Measurements from ENCODE around the gene ETV3. TPM values are rescaled to one million over a fixed set of nuclear protein-coding genes. Genes with fewer than 3 reads are reported as not detected.

ETV3 gene
- total RNA-seq, 1 donor from 2014 or later, result 19.5 TPM

DNA sequence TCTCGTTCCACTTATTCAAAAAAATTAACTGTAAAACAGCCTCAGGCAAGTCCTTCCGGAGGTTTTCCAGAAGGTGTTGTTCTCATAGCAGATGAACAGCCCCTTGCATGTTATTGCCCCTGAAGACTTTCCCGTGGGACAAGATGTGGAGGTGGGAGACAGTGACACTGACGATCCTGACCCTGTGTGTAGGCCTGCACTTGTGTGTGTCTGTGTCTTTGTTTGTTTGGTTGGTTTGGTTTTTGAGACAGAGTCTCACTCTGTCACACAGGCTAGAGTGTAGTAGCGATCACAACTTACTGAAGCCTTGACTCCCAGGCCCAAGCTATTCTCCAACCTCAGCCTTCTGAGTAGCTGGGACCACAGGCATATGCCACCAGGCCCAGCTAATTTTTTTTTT, 51.2 kb downstream of the ETV3 start:
- TF ChIP-seq EZH2 (IDR thresholded peaks at IDR 0.05), result no peak
- TF ChIP-seq, protein P1, sequence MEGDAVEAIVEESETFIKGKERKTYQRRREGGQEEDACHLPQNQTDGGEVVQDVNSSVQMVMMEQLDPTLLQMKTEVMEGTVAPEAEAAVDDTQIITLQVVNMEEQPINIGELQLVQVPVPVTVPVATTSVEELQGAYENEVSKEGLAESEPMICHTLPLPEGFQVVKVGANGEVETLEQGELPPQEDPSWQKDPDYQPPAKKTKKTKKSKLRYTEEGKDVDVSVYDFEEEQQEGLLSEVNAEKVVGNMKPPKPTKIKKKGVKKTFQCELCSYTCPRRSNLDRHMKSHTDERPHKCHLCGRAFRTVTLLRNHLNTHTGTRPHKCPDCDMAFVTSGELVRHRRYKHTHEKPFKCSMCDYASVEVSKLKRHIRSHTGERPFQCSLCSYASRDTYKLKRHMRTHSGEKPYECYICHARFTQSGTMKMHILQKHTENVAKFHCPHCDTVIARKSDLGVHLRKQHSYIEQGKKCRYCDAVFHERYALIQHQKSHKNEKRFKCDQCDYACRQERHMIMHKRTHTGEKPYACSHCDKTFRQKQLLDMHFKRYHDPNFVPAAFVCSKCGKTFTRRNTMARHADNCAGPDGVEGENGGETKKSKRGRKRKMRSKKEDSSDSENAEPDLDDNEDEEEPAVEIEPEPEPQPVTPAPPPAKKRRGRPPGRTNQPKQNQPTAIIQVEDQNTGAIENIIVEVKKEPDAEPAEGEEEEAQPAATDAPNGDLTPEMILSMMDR (IDR thresholded peaks at IDR 0.05), result no peak
- TF ChIP-seq EZH2phosphoT487 (IDR thresholded peaks at IDR 0.05), result no peak
- Mint-ChIP-seq H3K36me3 (no peaks in the 10 kb centered on the region), H3K4me3 (no peak overlapping the region), H3K4me1 (peaks cover 7% of the 10 kb centered on the region), H3K27ac (no peak overlapping the region), H3K9me3 (no peaks in the 10 kb centered on the region), H3K27me3 (ENCODE audit: insufficient read depth, low read depth) (peaks cover 4% of the 10 kb centered on the region)
- H3K79me2 ChIP-seq (ENCODE audit: low read depth), result no peaks in the 10 kb centered on the region
- no peak overlapping the region for H3K27ac ChIP-seq
- peaks cover under 1% of the 10 kb centered on the region for H3F3A ChIP-seq (ENCODE audit: low read depth)
- no peak for DNase-seq (ENCODE audit: low spot score)
- no peaks in the 10 kb centered on the region for H4K20me1 ChIP-seq (ENCODE audit: low read depth)
- no peaks in the 10 kb centered on the region for H3K27me3 ChIP-seq
- H3K4me2 ChIP-seq, result no peak overlapping the region
- no peaks in the 10 kb centered on the region for H3K9me3 ChIP-seq (ENCODE audit: low read depth)
- no peak overlapping the region for H3K9ac ChIP-seq
- H3K36me3 ChIP-seq, result no peaks in the 10 kb centered on the region
- peaks cover 5% of the 10 kb centered on the region for H3K4me1 ChIP-seq
- H2AFZ ChIP-seq (replicated peaks), result no peak overlapping the region
- no peak overlapping the region for H3K4me3 ChIP-seq

DNA sequence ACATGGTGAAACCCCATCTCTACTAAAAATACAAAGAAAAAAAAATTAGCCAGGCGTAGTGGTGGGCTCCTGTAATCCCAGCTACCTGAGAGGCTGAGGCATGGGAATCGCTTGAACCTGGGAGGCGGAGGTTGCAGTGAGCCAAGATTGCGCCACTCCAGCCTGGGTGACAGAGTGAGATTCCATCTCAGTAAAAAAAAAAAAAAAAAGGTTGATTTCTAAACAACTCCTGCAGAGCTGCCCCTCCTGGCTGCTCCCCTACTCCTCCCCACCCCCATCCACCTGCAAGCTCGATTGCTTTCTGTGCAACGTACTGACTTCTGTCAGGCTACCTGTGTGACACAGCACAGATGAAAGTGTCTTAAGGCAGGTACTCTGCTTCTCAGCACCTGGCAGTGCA, 51.9 kb downstream of the ETV3 start:
- Histone ChIP-seq H3K9me3 (ENCODE audit: low read depth) (no peaks in the 10 kb centered on the region), H3K4me2 (no peak overlapping the region), H2AFZ (replicated peaks) (no peak overlapping the region), H3K4me3 (no peak overlapping the region), H3F3A (ENCODE audit: low read depth) (peaks cover 8% of the 10 kb centered on the region), H3K4me1 (peaks cover 12% of the 10 kb centered on the region), H3K36me3 (no peaks in the 10 kb centered on the region), H3K79me2 (ENCODE audit: low read depth) (no peaks in the 10 kb centered on the region), H3K27me3 (no peaks in the 10 kb centered on the region), H3K9ac (no peak overlapping the region), H4K20me1 (ENCODE audit: low read depth) (no peaks in the 10 kb centered on the region), H3K27ac (no peak overlapping the region)
- Mint-ChIP-seq H3K36me3 (no peaks in the 10 kb centered on the region), H3K9me3 (no peaks in the 10 kb centered on the region), H3K4me3 (no peak overlapping the region), H3K4me1 (peaks cover 10% of the 10 kb centered on the region), H3K27ac (no peak overlapping the region), H3K27me3 (ENCODE audit: insufficient read depth, low read depth) (no peaks in the 10 kb centered on the region)
- DNase-seq (ENCODE audit: low spot score), result no peak
- no peak for TF ChIP-seq EZH2 (IDR thresholded peaks at IDR 0.05)
- TF ChIP-seq, protein P1 (IDR thresholded peaks at IDR 0.05), result no peak
- TF ChIP-seq EZH2phosphoT487 (IDR thresholded peaks at IDR 0.05), result no peak

DNA sequence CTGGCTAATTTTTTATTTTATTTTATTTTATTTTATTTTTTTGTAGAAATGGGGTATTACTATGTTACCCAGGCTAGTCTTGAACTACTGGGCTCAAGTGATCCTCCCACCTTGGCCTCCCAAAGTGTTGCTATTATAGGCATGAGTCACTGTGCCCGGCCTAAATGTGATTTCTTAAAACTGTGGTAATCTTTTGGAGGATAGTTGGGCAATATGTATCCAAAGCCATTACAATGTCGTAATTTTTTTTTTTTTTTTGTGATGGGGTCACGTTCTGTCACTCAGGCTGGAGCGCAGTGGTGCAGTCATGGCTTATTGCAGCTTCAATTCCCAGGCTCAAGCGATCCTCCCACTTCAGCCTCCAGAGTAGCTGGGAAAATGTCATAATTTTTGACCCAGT, 52.8 kb downstream of the ETV3 start:
- H3K9me3 ChIP-seq (ENCODE audit: low read depth), result no peaks in the 10 kb centered on the region
- H3K4me1 ChIP-seq, result peaks cover 14% of the 10 kb centered on the region
- no peak overlapping the region for H3K4me2 ChIP-seq
- H2AFZ ChIP-seq (replicated peaks), result no peak overlapping the region
- Mint-ChIP-seq H3K36me3 (no peaks in the 10 kb centered on the region), H3K4me1 (peaks cover 8% of the 10 kb centered on the region), H3K27me3 (ENCODE audit: insufficient read depth, low read depth) (no peaks in the 10 kb centered on the region), H3K27ac (no peak overlapping the region), H3K9me3 (no peaks in the 10 kb centered on the region), H3K4me3 (no peak overlapping the region)
- no peaks in the 10 kb centered on the region for H3K79me2 ChIP-seq (ENCODE audit: low read depth)
- no peak overlapping the region for H3K27ac ChIP-seq
- no peaks in the 10 kb centered on the region for H3K36me3 ChIP-seq
- H3K9ac ChIP-seq, result no peak overlapping the region
- H3F3A ChIP-seq (ENCODE audit: low read depth), result peaks cover 14% of the 10 kb centered on the region
- TF ChIP-seq, protein P1 (IDR thresholded peaks at IDR 0.05), result no peak
- TF ChIP-seq EZH2 (IDR thresholded peaks at IDR 0.05) (no peak), EZH2phosphoT487 (IDR thresholded peaks at IDR 0.05) (no peak)
- H3K27me3 ChIP-seq, result no peaks in the 10 kb centered on the region
- no peak overlapping the region for H3K4me3 ChIP-seq
- DNase-seq (ENCODE audit: low spot score), result no peak
- H4K20me1 ChIP-seq (ENCODE audit: low read depth), result no peaks in the 10 kb centered on the region
